GM12873 (cell line): ENCODE data around the gene LAMA2.

Experiments used
- TF ChIP-seq, protein P1 (sequence below): IDR thresholded peaks from 2 replicates; pipeline ENCODE4 v1.5.1; 2012; ENCODE audit warnings: low read depth, mild to moderate bottlenecking, moderate library complexity, low read length, control low read depth; ENCODE audit not compliant: insufficient read depth; ENCODE audit errors: missing control alignments

The LAMA2 gene

DNA sequence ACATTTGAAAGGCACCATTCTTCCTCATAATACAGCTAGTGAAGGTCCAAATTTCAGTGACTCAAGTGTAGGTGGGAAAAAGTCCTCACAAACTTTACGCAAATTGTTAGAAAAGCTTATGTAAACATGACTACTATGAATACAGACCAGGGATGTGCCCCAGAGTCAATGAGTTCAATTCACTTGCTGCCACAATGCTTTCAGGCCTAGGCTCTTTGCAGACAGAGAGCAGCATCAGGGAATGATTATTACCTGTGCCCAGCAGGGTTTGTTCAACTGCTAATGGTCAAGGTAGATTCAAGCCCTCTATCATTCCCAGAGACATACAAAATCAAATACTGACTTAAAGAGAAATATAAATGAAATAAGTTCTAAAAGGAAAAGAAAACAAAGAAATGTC, 84.0 kb downstream of the LAMA2 start:
- TF ChIP-seq, protein P1, sequence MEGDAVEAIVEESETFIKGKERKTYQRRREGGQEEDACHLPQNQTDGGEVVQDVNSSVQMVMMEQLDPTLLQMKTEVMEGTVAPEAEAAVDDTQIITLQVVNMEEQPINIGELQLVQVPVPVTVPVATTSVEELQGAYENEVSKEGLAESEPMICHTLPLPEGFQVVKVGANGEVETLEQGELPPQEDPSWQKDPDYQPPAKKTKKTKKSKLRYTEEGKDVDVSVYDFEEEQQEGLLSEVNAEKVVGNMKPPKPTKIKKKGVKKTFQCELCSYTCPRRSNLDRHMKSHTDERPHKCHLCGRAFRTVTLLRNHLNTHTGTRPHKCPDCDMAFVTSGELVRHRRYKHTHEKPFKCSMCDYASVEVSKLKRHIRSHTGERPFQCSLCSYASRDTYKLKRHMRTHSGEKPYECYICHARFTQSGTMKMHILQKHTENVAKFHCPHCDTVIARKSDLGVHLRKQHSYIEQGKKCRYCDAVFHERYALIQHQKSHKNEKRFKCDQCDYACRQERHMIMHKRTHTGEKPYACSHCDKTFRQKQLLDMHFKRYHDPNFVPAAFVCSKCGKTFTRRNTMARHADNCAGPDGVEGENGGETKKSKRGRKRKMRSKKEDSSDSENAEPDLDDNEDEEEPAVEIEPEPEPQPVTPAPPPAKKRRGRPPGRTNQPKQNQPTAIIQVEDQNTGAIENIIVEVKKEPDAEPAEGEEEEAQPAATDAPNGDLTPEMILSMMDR: no peak

DNA sequence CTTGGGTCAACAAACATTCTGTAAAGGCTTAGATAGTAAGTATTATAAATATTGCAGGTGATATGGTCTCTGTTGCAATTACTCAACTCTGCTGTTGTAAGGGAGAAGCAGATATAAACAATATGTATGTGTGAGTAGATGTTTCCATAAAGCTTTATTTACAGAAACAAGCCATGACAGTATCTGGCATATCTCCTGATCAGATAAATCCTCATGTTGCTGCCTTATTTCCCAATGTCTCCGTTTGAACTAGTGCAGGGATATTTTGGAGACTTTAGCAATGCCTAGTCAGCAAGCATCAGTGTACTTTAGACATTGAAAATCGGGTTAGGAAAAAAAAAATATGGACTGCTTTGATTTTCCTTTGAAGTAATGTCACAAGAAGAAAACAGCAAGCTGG, 96.1 kb downstream of the LAMA2 start:
- TF ChIP-seq, protein P1: no peak

- TF ChIP-seq, protein P1: no peak
These were observed 98.8 kb downstream of the LAMA2 start for GRCh38 chr6:128981716-128982115.

GRCh38 chr6:128990360-128990759, 107.4 kb downstream of the LAMA2 start:
- TF ChIP-seq, protein P1: no peak

- TF ChIP-seq, protein P1: no peak
These were observed 108.0 kb downstream of the LAMA2 start for GRCh38 chr6:128990915-128991314.

GRCh38 chr6:128993166-128993565, 110.2 kb downstream of the LAMA2 start:
- TF ChIP-seq, protein P1: no peak

GRCh38 chr6:128997880-128998279, 114.9 kb downstream of the LAMA2 start:
- TF ChIP-seq, protein P1: no peak
